ENCODE data around the gene PRSS33.

PRSS33 gene

DNA sequence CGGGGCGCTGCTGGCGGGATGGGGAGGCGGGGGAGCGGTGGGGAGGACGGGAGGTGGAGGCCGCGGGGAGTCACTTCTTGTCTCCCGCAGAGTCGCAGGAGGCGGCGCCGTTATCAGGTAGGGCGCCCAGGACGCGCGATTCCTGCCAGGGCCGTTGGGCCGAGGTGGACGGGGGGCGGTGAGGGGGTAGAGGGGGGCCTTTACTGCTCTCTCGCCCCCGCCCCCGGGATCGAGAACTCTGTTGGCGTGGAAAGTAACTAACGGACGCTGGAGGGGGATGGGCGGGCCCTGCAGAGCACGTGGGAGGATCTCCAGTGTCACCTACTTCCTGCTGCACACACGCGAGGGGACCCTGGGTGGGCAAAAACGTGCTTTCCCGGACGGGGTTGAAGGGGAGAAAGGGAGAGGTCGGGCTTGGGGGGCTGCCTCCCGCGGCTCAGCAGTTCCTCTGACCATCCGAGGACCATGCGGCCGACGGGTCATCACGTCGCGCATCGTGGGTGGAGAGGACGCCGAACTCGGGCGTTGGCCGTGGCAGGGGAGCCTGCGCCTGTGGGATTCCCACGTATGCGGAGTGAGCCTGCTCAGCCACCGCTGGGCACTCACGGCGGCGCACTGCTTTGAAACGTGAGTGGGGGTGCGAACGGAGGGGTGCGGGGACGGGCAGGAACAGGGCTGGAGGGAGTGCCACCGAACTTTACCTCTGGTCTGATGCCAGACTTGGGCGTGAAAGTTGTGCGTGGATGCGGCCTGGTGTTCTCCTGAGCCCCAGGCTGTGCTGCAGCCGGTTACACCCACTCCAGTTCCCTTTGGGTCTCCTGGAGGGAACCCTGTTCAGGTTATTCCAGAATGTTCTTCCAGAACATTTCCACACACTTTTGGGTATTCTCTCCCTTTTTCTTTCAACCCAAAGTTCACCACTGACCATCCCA lies 30.2 kb upstream of the PRSS33 start:
- no peak for DNase-seq (ENCODE audit: low read depth)
- TF ChIP-seq, protein P1, sequence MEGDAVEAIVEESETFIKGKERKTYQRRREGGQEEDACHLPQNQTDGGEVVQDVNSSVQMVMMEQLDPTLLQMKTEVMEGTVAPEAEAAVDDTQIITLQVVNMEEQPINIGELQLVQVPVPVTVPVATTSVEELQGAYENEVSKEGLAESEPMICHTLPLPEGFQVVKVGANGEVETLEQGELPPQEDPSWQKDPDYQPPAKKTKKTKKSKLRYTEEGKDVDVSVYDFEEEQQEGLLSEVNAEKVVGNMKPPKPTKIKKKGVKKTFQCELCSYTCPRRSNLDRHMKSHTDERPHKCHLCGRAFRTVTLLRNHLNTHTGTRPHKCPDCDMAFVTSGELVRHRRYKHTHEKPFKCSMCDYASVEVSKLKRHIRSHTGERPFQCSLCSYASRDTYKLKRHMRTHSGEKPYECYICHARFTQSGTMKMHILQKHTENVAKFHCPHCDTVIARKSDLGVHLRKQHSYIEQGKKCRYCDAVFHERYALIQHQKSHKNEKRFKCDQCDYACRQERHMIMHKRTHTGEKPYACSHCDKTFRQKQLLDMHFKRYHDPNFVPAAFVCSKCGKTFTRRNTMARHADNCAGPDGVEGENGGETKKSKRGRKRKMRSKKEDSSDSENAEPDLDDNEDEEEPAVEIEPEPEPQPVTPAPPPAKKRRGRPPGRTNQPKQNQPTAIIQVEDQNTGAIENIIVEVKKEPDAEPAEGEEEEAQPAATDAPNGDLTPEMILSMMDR (IDR thresholded peaks at IDR 0.05; ENCODE audit: low read depth, low read length, missing control alignments): no peak
- H3K4me3 ChIP-seq (ENCODE audit: low read depth, low read length): no peak overlapping the region; the same call in 1 of the 2 replicates

DNA sequence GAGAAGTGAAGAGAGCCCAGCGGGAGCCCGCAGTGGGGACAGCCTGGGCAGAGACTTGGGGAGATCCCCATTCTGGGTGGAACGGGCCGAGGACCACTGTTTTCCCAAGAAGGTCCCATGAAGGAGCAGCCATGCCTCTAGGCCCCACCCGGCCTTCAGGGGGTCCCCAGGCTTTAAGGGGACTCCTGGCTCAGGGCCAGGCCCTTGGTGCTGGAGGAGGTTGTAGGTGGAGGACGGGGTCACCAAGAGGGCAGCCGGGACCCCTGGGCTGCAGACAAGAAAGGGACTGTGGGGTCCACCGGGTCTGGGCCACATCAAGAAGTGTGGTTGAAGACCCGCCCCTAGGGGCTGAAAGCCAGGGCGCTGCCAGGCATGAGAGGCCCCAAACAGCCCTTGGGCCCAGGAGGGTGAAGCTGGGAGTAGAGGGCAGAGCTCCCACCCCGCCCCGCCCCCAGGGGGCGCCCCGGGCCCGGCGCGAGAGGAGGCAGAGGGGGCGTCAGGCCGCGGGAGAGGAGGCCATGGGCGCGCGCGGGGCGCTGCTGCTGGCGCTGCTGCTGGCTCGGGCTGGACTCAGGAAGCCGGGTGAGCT lies 29.5 kb upstream of the PRSS33 start, which contains the start of gene PRSS21:
TSS of gene PRSS21 (plus strand) at position 487 of the 589 bp plus-strand sequence. CDS start at position 519, 32 bp downstream.
- TF ChIP-seq, protein P1 (IDR thresholded peaks at IDR 0.05; ENCODE audit: low read depth, low read length, missing control alignments): peak; percentile 41
- DNase-seq (ENCODE audit: low read depth): no peak
- no peak within 1 kb of the TSS; the same call in 1 of the 2 replicates for H3K4me3 ChIP-seq (ENCODE audit: low read depth, low read length)

DNA sequence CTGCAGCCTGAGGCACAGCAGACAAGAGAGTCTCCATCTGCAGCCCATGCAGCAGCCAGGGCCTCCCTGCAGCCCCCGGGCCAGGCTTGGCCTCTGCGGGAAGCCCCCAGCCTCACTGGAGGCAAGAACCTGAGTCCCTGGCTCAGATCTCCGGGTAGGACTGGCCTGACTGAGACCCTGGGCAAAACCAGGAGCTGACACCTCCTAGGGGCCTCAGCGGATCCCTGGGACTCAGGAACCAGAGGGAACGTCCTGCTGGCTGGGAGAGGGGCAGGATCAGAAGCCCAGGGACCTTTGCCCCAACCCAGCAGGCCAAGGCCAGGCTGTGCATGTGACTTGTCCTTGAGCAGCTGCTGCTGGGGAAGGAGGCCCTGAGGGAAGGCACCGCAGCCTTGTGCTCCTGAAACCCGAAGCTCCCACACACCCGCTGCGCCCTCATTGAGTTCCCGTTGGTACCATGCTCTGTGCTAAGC lies 28.0 kb upstream of the PRSS33 start:
- H3K4me3 ChIP-seq (ENCODE audit: low read depth, low read length): no peak overlapping the region
- TF ChIP-seq, protein P1 (IDR thresholded peaks at IDR 0.05; ENCODE audit: low read depth, low read length, missing control alignments): no peak
- no peak for DNase-seq (ENCODE audit: low read depth)

DNA sequence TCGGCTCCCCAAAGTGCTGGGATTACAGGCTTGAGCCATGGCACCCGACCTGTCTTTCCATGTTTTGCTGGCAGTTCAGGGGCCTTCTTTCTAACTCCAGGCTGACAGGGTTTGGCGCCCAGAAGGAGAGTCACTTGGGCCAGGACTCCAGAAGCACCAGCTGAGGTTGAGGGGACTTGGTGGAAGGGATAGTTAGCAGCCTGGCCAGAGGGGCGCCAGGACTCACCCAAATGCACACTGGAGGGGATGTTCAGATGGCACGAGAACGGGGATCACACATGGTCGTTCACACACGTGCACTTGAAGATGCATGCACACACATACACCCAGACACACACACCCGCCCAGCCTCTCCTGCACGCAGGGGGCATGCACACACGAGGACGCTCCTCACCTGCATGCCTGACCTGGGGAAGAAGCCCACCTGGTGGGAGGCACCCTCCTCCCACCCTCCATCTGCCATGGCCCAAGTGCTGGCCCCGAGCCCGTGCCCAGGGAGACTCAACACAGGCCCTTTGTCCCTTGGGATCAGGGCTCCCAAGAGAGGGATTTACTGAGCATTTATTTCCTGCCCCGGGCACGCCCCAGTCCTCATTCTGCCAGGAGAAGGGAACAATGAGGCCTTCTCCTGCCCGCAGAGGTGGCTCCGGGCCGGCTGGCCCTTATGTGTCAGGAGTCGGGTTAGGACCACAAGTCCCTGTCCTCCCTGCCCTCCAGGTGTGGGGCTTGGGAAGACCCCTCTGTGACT lies 27.4 kb upstream of the PRSS33 start:
- TF ChIP-seq, protein P1 (IDR thresholded peaks at IDR 0.05; ENCODE audit: low read depth, low read length, missing control alignments): no peak
- no peak for DNase-seq (ENCODE audit: low read depth)
- H3K4me3 ChIP-seq (ENCODE audit: low read depth, low read length): no peak overlapping the region

DNA sequence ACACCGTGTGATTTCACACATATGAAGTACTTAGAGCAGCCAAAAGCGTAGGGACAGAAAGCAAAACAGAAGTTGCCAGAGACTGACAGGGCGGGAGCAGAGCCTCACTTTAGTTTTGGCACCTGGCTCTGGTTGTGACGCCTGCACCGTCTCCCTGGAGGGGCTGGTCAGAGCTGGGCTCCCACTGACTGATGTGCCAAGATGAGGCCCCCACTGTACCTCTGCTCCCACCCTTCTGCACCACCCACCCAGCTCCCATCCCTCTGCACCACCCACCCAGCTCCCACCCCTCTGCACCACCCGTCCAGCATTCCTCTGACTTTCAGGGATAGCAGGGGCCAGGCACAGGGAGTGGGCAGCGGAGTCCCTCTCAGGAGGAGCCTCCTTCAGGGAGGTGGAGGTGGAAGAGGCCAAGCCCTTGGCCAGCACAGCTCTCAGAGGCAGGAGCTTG lies 26.4 kb upstream of the PRSS33 start:
- DNase-seq (ENCODE audit: low read depth): no peak
- TF ChIP-seq, protein P1 (IDR thresholded peaks at IDR 0.05; ENCODE audit: low read depth, low read length, missing control alignments): no peak
- H3K4me3 ChIP-seq (ENCODE audit: low read depth, low read length): no peak overlapping the region

DNA sequence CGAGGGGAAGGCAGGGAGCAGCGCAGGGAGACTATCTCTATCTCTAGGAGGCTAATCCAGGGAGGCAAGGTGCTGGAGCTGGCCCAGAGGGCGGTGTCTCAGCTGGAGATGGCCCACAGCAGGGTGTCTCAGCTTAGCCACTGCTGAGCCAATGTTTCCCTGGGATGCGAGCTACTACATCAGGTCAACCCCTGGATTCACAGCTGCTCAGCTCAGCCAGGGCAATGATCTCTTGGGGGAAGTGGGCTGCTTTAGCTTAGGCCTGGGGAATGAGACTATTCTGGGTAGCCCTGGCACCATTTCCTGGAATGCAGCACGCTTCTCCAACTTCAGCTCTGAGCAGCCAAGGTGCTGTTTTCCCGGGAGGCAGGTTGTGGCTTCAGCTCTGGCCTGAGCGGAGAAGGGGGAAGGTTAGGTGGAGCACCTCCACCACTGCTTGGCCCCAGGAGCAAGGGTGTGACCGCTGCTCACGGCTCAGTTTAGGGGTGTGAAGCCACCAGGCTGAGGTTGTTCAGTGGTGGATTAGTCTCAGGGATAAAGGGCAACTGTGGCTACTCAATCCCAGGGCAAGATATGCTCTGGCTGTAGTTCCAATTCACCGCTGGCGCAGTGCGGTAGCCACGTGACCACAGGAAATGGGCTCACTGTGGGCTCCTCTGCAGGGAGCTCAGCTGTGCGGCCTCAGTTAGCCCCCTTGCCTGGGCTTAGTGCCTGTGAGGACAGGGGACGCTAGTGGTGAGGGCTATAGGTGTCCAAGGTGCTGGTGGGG lies 24.5 kb upstream of the PRSS33 start:
- H3K4me3 ChIP-seq (ENCODE audit: low read depth, low read length): no peak overlapping the region
- TF ChIP-seq, protein P1 (IDR thresholded peaks at IDR 0.05; ENCODE audit: low read depth, low read length, missing control alignments): no peak
- DNase-seq (ENCODE audit: low read depth): no peak
